HUES64 (cell line): ENCODE data around the gene RPL27A.

Experiments used
- H3K27ac ChIP-seq: 2 replicates; pipeline ENCODE4 v1.7.0; 2013; ENCODE audit warnings: low read depth, low read length, inconsistent platforms
- H3K27me3 ChIP-seq: 2 replicates; pipeline ENCODE4 v1.6.1; 2013; ENCODE audit warnings: mild to moderate bottlenecking, low read length; ENCODE audit not compliant: insufficient read depth
- H3K36me3 ChIP-seq: 2 replicates; pipeline ENCODE4 v1.6.1; 2013; ENCODE audit warnings: mild to moderate bottlenecking, low read length; ENCODE audit not compliant: insufficient read depth
- H3K4me1 ChIP-seq: 2 replicates; pipeline ENCODE4 v1.6.1; 2013; ENCODE audit warnings: mild to moderate bottlenecking, low read length, moderate library complexity; ENCODE audit not compliant: insufficient read depth
- H3K4me3 ChIP-seq: 2 replicates; pipeline ENCODE4 v1.5.1; 2013; ENCODE audit warnings: mild to moderate bottlenecking, low read length, moderate library complexity
- H3K9ac ChIP-seq: 2 replicates; pipeline ENCODE4 v1.6.1; 2013; ENCODE audit warnings: mild to moderate bottlenecking, low read depth, low read length
- H3K9me3 ChIP-seq: 2 replicates; pipeline ENCODE4 v1.6.1; 2013; ENCODE audit warnings: low read depth, low read length; ENCODE audit not compliant: insufficient read depth
- WGBS: fragments of 150-250, 120-280 bp; methylation state at CpG from one replicate; pipeline ENCODE4 v1.1.7; 2013; ENCODE audit warnings: missing lambda C conversion rate; 5-methylcytosine and 5-hydroxymethylcytosine counted together

Gene RPL27A

DNA sequence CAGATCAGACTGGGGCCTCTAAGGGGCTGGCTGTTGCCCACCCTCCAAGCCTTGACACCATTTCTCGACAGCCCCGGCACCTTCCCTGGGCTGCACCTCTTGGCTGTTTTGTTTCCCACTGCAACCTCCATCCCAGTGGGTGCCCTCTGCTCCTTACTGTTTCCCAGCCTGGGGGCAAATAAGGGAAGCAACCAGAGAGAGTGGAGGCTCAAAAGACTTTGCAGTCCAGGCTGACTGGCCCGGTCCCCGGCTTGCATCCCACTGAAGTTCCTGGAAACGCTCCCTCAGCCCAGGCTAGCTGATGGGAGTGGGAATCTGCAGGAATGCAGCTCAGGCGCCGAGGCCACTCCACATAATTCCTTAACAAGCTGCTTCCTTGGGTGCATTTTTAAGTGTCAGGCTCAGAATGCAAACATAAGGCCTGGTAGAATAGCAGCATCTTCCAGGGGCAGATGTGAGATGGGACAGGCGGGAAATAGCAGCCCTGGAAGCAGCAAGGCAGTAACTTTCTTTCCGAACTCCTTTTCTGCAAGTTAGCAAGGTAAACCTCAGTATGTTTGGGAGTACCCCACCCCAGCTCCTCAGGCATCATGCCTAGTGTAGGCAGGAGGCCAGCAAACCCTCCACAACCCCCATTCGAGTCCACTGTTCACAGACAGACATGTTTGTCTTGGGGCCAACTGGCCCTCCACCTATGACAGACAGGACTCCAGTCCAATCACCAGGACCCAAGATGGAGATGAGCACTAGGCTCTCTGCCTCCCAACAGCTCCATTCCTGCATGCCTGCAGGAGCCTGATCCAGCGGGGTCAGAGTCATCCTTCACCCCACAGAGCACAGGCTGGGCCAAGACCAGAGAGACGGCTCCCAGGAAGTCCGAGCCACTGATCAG is 39.3 kb downstream of the RPL27A start:
- H3K9me3 ChIP-seq = no peaks in the 10 kb centered on the region
- H3K9ac ChIP-seq = no peak overlapping the region
- H3K4me3 ChIP-seq = no peak overlapping the region
- no peak overlapping the region; the same call in 1 of the 2 replicates for H3K27ac ChIP-seq
- peaks cover 52% of the 10 kb centered on the region for H3K4me1 ChIP-seq
- H3K27me3 ChIP-seq = no peaks in the 10 kb centered on the region
- peaks cover 13% of the 10 kb centered on the region; the same call in 1 of the 2 replicates for H3K36me3 ChIP-seq
- 87% methylated on average over 13 of the region's 13 CpGs for WGBS

DNA sequence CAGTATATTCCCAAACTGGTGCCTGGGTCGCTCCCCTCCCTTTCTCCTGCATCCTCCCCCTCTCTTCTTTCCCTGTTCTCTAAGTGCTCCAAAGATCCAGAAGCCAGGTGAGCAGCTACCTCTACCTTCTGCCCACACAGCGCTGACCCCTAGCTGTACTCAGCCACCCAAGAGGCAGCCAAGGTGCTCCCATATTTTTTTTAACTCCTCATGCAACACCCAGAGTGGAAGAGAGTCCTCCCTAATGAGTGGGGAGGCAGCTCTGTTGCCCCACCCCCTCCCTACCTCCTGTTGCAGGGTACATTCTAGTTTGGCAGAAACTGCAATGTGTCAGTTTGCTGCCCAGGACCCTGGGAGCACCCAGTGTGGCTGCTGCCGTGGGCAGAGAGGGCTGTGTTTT is 40.2 kb downstream of the RPL27A start:
- WGBS = 93% methylated on average over 3 of the region's 3 CpGs
- H3K4me1 ChIP-seq = peaks cover 46% of the 10 kb centered on the region
- no peak overlapping the region for H3K9ac ChIP-seq
- no peaks in the 10 kb centered on the region for H3K27me3 ChIP-seq
- H3K4me3 ChIP-seq = no peak overlapping the region
- H3K36me3 ChIP-seq = peaks cover 6% of the 10 kb centered on the region; the same call in 1 of the 2 replicates
- H3K9me3 ChIP-seq = no peaks in the 10 kb centered on the region
- no peak overlapping the region for H3K27ac ChIP-seq

DNA sequence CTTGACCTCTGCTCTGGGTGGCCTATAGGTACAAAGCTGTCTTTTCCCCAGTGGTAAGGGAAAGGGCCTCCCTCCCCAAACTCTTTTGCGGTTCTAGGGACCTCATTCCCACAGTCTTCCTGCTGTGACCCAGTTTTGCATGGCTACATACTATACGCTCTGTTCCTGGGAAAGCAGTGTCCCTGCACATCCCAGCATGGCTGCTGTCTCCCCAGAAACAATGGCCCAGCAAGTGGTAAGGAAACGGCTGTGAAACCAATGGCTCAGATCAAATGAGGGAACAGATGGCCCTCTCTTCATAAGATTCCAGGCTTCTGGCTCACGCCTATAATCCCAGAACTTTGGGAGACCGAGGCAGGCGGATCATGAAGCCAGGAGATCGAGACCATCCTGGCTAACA is 41.1 kb downstream of the RPL27A start:
- H3K4me1 ChIP-seq = peaks cover 39% of the 10 kb centered on the region
- no peak overlapping the region for H3K27ac ChIP-seq
- H3K4me3 ChIP-seq = no peak overlapping the region
- no peaks in the 10 kb centered on the region for H3K9me3 ChIP-seq
- peaks cover 6% of the 10 kb centered on the region; the same call in 1 of the 2 replicates for H3K36me3 ChIP-seq
- H3K27me3 ChIP-seq = no peaks in the 10 kb centered on the region
- WGBS = 73% methylated on average over 7 of the region's 7 CpGs
- no peak overlapping the region for H3K9ac ChIP-seq

DNA sequence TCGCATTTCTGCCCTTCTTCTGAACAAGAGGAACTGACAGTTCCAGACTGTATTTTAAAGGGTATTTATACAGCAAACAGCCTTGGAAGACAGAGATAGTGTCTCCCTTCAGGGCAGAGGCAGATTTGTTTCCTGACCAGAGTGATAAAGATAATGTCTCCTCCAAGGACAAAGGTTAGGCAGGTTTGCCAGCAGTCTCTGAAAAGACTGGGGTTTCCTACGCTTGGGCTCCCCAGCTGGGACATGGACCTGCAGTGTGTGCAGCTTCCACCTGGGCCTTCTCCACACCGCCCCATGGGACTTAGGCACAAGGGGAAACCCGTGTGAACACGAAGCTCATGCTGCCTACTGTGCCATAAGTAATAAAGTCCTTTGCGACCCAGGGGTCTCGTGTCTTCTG is 42.1 kb downstream of the RPL27A start:
- Histone ChIP-seq H3K36me3 (peaks cover 6% of the 10 kb centered on the region; the same call in 1 of the 2 replicates), H3K27ac (no peak overlapping the region), H3K9me3 (no peaks in the 10 kb centered on the region), H3K27me3 (no peaks in the 10 kb centered on the region), H3K4me1 (peaks cover 30% of the 10 kb centered on the region), H3K9ac (no peak overlapping the region), H3K4me3 (no peak overlapping the region)
- WGBS = 94% methylated on average over 7 of the region's 7 CpGs

DNA sequence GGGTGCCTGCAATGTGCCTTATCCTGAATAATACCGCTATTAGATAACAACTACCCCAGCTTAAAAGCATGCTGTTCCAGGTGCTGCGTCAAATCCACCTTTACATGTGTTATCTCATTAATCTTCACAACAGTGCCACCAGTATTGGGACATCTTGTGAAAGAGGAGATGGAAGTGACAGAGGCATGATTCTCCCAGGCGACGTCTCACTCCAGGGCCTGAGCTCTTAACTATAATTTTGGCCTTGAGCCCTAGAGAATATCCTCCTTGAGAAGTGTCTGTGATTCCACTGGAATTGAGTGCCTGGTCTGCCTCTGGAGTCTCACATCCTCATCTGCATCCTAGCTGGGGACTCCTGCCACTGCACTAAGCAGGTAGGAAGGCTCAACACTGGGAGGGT is 43.8 kb downstream of the RPL27A start:
- H3K36me3 ChIP-seq = peaks cover 6% of the 10 kb centered on the region; the same call in 1 of the 2 replicates
- no peak overlapping the region for H3K27ac ChIP-seq
- no peak overlapping the region for H3K9ac ChIP-seq
- H3K4me1 ChIP-seq = peaks cover 20% of the 10 kb centered on the region
- H3K27me3 ChIP-seq = no peaks in the 10 kb centered on the region
- no peak overlapping the region for H3K4me3 ChIP-seq
- WGBS = 94% methylated on average over 4 of the region's 4 CpGs
- no peaks in the 10 kb centered on the region for H3K9me3 ChIP-seq

DNA sequence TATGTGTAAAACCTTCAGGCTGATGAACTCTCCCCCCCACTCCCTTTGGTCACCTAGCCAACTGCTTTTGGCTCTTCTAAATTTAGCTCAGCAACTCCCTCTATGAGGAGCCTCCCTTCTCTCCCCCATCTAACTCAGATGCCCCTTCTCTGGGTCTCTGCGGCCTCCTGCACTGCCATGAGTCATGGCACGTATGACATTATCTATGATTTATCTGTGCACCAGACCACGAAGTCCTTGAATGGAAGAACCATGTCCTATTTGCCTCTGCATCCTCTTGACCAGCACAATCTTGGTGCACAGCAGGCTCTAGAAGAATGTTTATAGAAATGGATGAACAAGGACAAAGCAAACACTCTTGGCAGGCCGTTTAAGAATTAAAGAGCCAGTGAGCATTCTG is 46.0 kb downstream of the RPL27A start:
- Histone ChIP-seq H3K9ac (no peak overlapping the region), H3K4me1 (peaks cover 10% of the 10 kb centered on the region), H3K27ac (no peak overlapping the region), H3K27me3 (no peaks in the 10 kb centered on the region), H3K4me3 (no peak overlapping the region), H3K36me3 (peaks cover 6% of the 10 kb centered on the region; the same call in 1 of the 2 replicates), H3K9me3 (no peaks in the 10 kb centered on the region)
- 88% methylated on average over 4 of the region's 4 CpGs for WGBS

DNA sequence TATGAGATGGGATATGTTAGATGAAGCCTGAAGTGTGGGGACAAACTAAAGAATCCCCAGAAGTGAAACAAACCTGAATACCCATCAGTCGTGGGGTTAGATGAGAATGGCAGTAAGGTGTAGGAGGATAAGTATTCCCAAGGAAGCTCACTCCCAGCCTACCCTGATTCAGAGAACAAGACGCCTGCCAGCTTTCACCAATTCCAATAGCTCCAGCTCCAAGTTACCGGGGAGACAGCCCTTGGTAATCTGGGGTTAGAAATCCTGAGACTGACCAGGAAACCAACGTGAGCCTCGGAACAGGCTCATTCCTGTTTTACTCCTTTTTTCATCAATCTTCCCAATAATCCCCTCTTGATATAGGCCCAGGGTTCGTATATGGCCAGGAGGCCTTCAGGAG is 46.5 kb downstream of the RPL27A start:
- H3K27ac ChIP-seq = no peak overlapping the region
- H3K36me3 ChIP-seq = peaks cover 6% of the 10 kb centered on the region; the same call in 1 of the 2 replicates
- H3K27me3 ChIP-seq = no peaks in the 10 kb centered on the region
- WGBS = 92% methylated on average over 4 of the region's 6 CpGs
- no peak overlapping the region for H3K4me3 ChIP-seq
- H3K4me1 ChIP-seq = peaks cover 7% of the 10 kb centered on the region; the same call in 1 of the 2 replicates
- no peak overlapping the region for H3K9ac ChIP-seq
- no peaks in the 10 kb centered on the region for H3K9me3 ChIP-seq

DNA sequence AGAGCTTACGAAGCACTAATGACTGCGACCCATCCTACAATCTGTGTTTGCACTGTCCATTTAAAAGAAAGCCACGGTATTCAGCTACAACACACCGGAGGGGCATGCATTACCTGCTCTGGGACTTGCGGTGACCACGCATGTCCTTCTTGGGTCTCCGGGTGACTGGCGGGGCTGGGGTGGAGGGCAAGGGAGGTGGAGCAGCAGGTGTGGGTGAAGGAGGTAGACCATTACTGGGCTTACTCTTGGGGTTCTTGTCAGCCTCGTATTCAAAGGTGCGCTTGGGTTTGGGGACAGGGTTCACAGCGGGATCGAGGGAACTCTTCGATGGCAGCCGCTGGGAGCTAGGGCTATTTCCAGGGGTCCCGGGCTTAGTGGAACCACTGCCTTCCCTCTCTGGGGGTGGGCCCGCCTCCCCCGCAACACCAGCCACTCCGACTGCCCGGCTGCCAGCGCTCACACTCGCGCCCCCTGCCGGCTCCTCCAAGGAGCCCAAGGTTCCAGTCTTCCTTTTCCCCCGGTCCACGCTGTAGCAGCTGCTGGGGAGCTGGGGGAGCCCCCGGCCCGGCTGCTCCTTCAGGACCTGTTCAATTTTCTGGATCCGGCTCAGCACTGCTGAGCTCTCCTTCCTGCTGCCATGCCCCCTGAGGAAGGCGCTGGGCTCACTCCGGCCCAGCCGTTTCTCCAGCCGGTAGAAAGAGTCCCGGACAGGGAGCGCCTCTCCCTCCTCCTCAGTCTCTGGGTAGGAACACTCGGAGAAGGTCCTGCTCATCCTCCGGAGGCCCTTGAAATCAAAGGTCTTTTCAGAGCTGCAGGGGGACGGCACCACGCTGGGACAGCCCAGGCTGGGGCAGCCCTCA is 47.5 kb downstream of the RPL27A start:
- H3K27me3 ChIP-seq = no peaks in the 10 kb centered on the region
- H3K4me1 ChIP-seq = peaks cover 7% of the 10 kb centered on the region; the same call in 1 of the 2 replicates
- no peak overlapping the region for H3K27ac ChIP-seq
- H3K9me3 ChIP-seq = no peaks in the 10 kb centered on the region
- H3K4me3 ChIP-seq = no peak overlapping the region
- peaks cover 6% of the 10 kb centered on the region; the same call in 1 of the 2 replicates for H3K36me3 ChIP-seq
- WGBS = 92% methylated on average over 38 of the region's 38 CpGs
- H3K9ac ChIP-seq = no peak overlapping the region

DNA sequence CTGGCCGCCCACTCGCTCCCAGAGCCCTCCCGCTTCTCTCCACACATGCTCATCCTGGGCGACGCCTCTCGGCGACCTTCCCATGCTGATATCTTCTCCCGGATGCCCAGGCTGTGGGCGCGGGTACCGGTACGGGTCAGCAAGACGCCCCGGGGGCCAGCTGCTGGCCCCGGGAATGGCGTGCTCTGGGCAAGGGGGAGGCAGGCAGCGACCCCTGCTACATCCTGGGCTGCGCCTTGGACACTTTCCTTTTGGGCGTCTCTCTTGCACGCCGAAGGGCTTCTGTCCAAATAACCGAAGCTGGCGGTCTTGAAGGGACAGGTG is 48.1 kb downstream of the RPL27A start:
- Histone ChIP-seq H3K9me3 (no peaks in the 10 kb centered on the region), H3K36me3 (peaks cover 5% of the 10 kb centered on the region; the same call in 1 of the 2 replicates), H3K4me3 (no peak overlapping the region), H3K27ac (no peak overlapping the region), H3K9ac (no peak overlapping the region), H3K27me3 (no peaks in the 10 kb centered on the region), H3K4me1 (peaks cover 7% of the 10 kb centered on the region; the same call in 1 of the 2 replicates)
- 95% methylated on average over 23 of the region's 23 CpGs for WGBS

DNA sequence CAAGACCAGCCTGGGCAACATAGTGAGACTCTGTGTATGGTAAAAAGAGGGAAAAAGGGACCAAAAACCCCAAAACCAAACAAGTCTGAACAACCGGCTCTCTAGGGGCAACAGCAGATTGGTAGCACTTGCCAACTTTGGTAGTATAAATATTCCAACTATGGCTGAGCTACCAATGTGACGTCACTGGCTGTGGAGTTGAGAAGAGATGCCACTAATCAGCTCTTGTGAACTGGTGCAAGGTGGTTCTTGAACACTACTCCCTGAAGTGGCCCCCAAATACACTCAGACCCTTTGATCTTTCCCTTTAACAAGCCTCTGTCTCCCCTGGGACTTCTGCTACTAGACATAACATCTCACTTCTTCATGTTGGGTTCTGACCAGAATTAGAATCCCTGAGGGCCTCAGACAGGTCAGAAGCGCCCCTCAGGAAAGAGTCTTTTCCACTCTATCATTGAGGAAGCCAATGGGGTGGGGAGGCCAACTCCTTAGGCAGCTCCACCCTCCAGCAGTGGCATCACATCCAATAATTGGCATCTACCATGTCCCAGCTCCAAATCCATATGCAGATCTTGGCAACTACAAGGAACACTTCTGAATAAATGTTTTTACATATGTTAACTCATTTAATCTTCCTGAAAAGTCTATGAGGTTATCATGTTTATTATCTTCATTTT is 49.2 kb downstream of the RPL27A start:
- H3K36me3 ChIP-seq = no peaks in the 10 kb centered on the region
- H3K27ac ChIP-seq = no peak overlapping the region
- 97% methylated on average over 3 of the region's 3 CpGs for WGBS
- no peak overlapping the region for H3K4me3 ChIP-seq
- H3K4me1 ChIP-seq = peaks cover 7% of the 10 kb centered on the region; the same call in 1 of the 2 replicates
- H3K9ac ChIP-seq = no peak overlapping the region
- H3K27me3 ChIP-seq = no peaks in the 10 kb centered on the region
- H3K9me3 ChIP-seq = no peaks in the 10 kb centered on the region
